Naive B cell (primary cell): ENCODE results near the gene COL8A1. TPM values are rescaled to one million over a fixed set of nuclear protein-coding genes. Genes with fewer than 3 reads are reported as not detected.

Source experiments
- ATAC-seq, 2 donors: fragments of 150-1000 bp; cut with Tn5 transposase; 2 replicates each; pipeline ENCODE4 v1.10.0; 2021; ENCODE audit warnings: low read depth in 2 of 2, mild to moderate bottlenecking in 2 of 2, moderate library complexity in 2 of 2
- DNase-seq: peaks from one replicate; pipeline ENCODE4 v3.0.0; 2022
- H3K27ac Mint-ChIP-seq, 6 donors: one replicate each; pipeline ENCODE4 v1.8.0; 2020 to 2022; ENCODE audit warnings: mild to moderate bottlenecking in 6 of 6, mixed read lengths in 6 of 6, moderate library complexity in 5 of 6, inconsistent platforms in 2 of 6
- H3K27me3 Mint-ChIP-seq, 3 donors: one replicate each; pipeline ENCODE4 v1.8.0; 2021 to 2022; ENCODE audit warnings: mixed read lengths in 3 of 3, mild to moderate bottlenecking in 1 of 3
- H3K36me3 Mint-ChIP-seq, 2 donors: one replicate each; pipeline ENCODE4 v1.8.0; 2020 to 2022; ENCODE audit warnings: mixed read lengths in 2 of 2, inconsistent platforms in 1 of 2, mild to moderate bottlenecking in 1 of 2
- H3K4me1 Mint-ChIP-seq, 3 donors: one replicate each; pipeline ENCODE4 v1.8.0; 2020 to 2022; ENCODE audit warnings: mixed read lengths in 3 of 3, inconsistent platforms in 1 of 3, mild to moderate bottlenecking in 1 of 3, moderate library complexity in 1 of 3
- H3K4me3 Mint-ChIP-seq, 8 donors: one replicate each; pipeline ENCODE4 v1.8.0; 2020 to 2022; ENCODE audit warnings: mild to moderate bottlenecking in 8 of 8, mixed read lengths in 8 of 8, moderate library complexity in 8 of 8, inconsistent platforms in 2 of 8
- H3K9me3 Mint-ChIP-seq, 7 donors: one replicate each; pipeline ENCODE4 v1.8.0; 2020 to 2022; ENCODE audit warnings: mixed read lengths in 7 of 7, mild to moderate bottlenecking in 5 of 7, inconsistent platforms in 2 of 7, moderate library complexity in 1 of 7
- polyA plus RNA-seq, 6 donors: library from polyadenylated mRNA; unstranded; fragments of 300-500 nt; fragmentation: Illumina TruSeq; gene quantifications; one replicate each; pipeline ENCODE4 v1.2.3, GENCODE V29; 2021; ENCODE audit warnings: low read depth in 6 of 6

COL8A1 gene
- polyA plus RNA-seq, 6 donors from 2014 or later = not detected

DNA sequence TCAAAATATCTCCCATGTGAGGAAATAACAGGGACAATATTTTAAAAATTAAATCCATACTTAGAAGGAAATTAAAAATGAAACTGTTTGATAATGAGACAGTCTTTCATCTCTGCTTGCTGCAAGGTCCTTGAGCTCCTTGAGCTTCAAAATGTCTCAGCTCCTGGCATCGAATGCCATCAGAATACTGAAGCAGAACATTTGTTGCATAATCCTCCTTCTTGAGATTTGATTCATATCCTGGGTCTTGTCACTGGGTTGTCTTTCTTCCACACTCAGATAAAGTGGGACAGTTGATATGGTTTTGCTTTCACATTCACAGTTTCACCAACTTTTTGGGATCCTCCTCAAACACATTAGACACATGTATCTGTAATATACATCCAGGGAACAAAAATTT, 27.8 kb downstream of the COL8A1 start:
- DNase-seq (no peak), ATAC-seq (no peak)
- H3K36me3 Mint-ChIP-seq = no peaks in the 10 kb centered on the region
- H3K4me3 Mint-ChIP-seq = no peak overlapping the region
- H3K27ac Mint-ChIP-seq = no peak overlapping the region
- H3K4me1 Mint-ChIP-seq = no peaks in the 10 kb centered on the region
- peaks cover 0 to 4% (median 0%) of the 10 kb centered on the region in 7 donors for H3K9me3 Mint-ChIP-seq
- peaks cover 0 to 10% (median 0%) of the 10 kb centered on the region in 3 donors for H3K27me3 Mint-ChIP-seq

DNA sequence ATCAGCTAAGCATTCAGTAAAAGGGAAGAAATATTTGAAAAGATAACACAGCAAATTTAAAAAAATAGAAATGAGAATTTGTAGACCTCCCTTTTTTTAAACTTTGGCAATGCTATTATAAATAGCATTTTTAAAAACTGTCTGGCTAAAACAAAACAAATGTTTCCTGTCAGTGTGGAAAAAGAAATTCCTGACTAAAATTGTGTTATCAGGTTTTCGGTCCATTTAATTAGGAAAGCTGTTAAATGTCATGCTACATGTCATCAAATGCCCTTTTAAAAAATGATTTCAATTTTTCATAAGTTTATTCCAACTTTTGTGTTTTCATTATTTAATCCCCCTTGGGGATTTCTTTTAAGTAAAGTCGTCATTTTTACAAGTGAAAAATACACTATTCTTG, 29.6 kb downstream of the COL8A1 start:
- no peak for ATAC-seq
- no peak overlapping the region for H3K4me3 Mint-ChIP-seq

DNA sequence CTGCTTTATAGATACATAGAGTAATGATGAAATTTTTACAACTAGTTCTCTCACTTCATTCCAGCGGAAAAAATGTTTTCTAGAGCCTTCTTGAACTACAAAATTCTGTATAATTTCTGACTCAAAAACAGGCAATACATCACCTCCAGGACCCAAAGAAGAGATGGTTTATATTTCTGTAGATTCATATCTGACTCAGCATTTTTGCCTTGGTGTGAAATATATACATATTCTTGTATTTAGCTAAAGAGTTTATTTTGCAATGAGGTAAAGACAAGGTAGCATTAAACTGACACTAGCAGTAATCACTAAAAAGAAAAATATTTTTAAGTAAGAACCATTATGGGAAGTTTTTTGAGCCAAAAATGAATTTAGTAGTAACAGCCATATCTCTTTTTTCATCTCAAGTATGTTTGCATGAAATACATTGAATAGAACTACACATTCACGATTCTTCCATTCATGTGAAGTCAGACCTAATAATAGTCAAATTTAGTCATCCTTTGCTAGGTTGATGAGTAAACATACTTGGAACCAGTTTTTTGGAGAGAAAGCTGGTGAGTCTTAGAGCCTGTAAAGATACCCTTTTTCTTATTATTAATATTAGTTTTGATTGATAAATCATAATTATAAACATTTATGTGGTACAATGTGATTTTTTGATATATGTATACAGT, 31.6 kb downstream of the COL8A1 start:
- H3K4me1 Mint-ChIP-seq = no peaks in the 10 kb centered on the region

More for the DNA sequence above, 29.6 kb downstream of the COL8A1 start:
- Mint-ChIP-seq H3K27ac (no peak overlapping the region), H3K36me3 (no peaks in the 10 kb centered on the region), H3K27me3 (peaks cover 0 to 6% (median 0%) of the 10 kb centered on the region in 3 donors), H3K4me1 (no peaks in the 10 kb centered on the region), H3K9me3 (peaks cover 0 to 4% (median 0%) of the 10 kb centered on the region in 7 donors)
- no peak for DNase-seq

DNA sequence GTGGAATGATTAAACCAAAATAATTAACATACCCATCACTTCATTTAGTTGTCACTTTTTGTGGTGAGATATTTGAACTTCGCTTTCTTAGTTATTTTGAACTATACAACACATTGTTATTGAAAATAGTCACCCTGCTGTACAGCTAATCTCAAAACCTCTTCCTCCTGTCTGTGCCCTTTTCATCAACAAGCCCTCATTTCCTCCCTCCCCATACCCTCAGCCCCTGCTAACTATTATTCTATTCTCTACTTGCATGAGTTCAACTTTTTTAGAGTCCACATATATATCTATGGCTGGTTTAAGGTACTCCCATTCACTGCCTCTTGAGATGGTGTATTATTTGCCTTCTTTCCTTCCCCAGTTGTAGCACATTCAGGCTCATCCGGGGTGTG, 32.2 kb downstream of the COL8A1 start:
- H3K27me3 Mint-ChIP-seq = peaks cover 0 to 6% (median 0%) of the 10 kb centered on the region in 3 donors
- no peaks in the 10 kb centered on the region for H3K36me3 Mint-ChIP-seq
- no peak for DNase-seq
- no peak overlapping the region for H3K4me3 Mint-ChIP-seq
- H3K27ac Mint-ChIP-seq = no peak overlapping the region
- H3K9me3 Mint-ChIP-seq = peaks cover 0 to 4% (median 0%) of the 10 kb centered on the region in 7 donors
- H3K4me1 Mint-ChIP-seq = no peaks in the 10 kb centered on the region
- no peak for ATAC-seq

More for the DNA sequence above, 31.6 kb downstream of the COL8A1 start:
- no peak overlapping the region for H3K4me3 Mint-ChIP-seq
- peaks cover 0 to 4% (median 0%) of the 10 kb centered on the region in 7 donors for H3K9me3 Mint-ChIP-seq
- H3K27me3 Mint-ChIP-seq = peaks cover 0 to 6% (median 0%) of the 10 kb centered on the region in 3 donors
- H3K27ac Mint-ChIP-seq = no peak overlapping the region
- ATAC-seq (no peak), DNase-seq (no peak)
- H3K36me3 Mint-ChIP-seq = no peaks in the 10 kb centered on the region

DNA sequence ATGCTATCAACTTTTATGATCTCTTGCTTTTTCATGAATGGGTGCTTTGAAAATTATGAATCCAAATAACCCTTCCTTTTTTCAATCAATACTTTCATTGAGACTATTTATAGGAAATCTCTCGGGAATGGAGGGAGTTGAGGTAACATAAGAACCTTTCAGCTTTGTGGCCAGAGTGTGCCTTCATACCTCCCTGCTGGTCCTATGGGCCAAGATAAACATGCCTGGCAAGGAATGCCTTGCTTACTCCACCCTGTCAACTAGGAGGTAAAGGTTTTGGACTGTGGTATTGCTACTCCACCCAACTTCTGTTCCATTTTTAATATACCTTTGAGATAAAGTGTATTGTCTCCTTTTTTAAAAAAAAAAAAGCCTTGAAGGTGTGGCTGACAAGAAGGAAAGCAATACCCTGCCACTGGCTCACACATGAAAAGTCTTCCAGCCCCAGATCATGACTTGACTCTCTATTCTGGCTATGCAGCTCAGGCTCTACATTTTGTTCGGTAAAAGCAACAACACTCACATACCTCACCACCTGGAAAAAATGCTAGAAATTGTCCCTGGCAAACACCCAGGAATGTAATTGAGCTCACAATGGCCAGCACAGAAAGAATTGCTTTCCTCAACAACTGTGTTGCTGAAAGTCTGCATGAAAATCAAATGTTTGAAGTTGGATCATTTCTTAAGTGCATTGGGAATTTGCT, 35.8 kb downstream of the COL8A1 start:
- Mint-ChIP-seq H3K4me1 (no peaks in the 10 kb centered on the region), H3K9me3 (peaks cover 0 to 4% (median 0%) of the 10 kb centered on the region in 7 donors)

DNA sequence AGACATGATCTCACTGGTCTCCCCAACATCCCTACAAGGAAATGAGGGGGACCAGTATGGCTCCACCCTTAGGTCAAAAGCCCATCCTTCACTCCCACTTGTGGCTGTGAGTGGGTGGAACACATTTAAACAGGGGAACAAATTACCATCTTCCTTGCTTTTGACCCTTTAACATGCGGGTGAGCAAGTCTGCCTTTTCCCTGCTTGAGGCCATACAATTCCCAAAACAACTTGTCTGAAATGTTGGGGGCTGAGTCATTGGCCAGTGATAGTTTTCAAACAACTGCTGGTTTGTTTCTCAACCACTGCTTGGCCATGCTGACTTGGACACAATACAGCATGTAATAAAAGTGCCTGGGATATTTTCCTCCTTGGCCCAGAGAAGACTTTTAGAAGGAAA, 39.6 kb downstream of the COL8A1 start:
- Mint-ChIP-seq H3K27ac (no peak overlapping the region), H3K4me3 (no peak overlapping the region), H3K9me3 (peaks cover 0 to 1% (median 0%) of the 10 kb centered on the region in 7 donors), H3K27me3 (no peaks in the 10 kb centered on the region), H3K4me1 (no peaks in the 10 kb centered on the region), H3K36me3 (no peaks in the 10 kb centered on the region)
- DNase-seq (no peak), ATAC-seq (no peak)

More for the DNA sequence above, 35.8 kb downstream of the COL8A1 start:
- DNase-seq (no peak), ATAC-seq (no peak)
- Mint-ChIP-seq H3K36me3 (no peaks in the 10 kb centered on the region), H3K4me3 (no peak overlapping the region), H3K27me3 (peaks cover 0 to 3% (median 0%) of the 10 kb centered on the region in 3 donors), H3K27ac (no peak overlapping the region)

DNA sequence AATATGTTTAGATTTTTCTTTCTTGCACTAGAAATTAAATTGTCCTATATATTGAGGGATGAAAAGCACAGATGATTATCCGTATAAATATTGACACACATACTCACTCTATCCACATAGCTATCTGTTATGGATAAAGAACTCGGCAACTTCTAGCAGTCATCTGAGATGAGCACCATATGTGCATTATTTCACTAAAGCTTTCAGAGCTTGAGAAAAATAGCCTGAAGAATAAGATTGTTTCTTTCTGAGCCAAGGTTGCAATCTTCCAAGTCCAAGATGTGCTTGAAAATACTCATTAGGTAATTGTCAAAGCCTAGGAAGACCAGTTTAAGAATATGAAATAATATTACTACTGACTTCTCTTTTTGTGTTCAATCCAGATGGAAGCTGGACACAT, 40.5 kb downstream of the COL8A1 start:
- H3K27ac Mint-ChIP-seq = no peak overlapping the region
- H3K36me3 Mint-ChIP-seq = no peaks in the 10 kb centered on the region
- peaks cover 0 to 1% (median 0%) of the 10 kb centered on the region in 7 donors for H3K9me3 Mint-ChIP-seq
- no peak for DNase-seq
- no peak overlapping the region for H3K4me3 Mint-ChIP-seq
- H3K4me1 Mint-ChIP-seq = no peaks in the 10 kb centered on the region
- no peak for ATAC-seq
- no peaks in the 10 kb centered on the region for H3K27me3 Mint-ChIP-seq

DNA sequence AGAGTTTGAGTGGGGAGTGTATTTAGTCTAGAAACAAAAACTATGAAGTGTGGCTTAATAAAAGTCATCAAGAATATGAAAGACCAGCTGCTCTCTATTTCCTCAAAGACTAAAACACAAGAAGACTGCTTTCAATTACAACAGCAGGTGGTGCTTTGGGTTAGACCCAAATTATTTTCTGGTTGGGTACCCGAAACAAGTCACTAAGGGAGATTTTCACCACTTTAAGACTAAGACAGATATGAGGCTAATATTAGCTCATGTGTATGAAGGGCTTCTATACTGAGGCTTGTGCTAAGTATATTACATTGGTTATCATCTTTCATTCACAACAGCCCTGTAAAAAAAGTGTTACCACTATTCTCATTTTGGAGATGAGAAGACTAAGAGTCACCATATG, 43.1 kb downstream of the COL8A1 start:
- Mint-ChIP-seq H3K9me3 (peaks cover 0 to 1% (median 0%) of the 10 kb centered on the region in 7 donors), H3K27me3 (peaks cover 0 to 6% (median 0%) of the 10 kb centered on the region in 3 donors), H3K4me1 (no peaks in the 10 kb centered on the region), H3K27ac (no peak overlapping the region), H3K36me3 (no peaks in the 10 kb centered on the region), H3K4me3 (no peak overlapping the region)
- no peak for ATAC-seq
- no peak for DNase-seq

DNA sequence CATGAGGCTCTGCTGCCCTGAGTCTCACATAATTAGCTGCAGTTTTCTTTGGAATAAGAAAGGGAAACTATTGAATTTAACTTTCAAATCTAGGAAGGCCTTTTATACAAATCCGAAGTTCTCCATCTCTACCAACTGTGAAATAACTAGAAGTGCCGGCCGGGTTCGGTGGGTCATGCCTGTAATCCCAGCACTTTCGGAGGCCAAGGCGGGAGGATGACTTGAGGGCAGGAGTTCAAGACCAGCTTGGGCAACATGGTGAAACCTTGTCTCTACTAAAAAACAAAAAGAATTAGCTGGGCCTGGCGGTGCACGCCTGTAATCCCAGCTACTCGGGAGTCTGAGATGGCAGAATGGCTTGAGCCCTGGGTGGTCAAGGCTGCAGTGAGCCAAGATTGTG, 43.6 kb downstream of the COL8A1 start:
- Mint-ChIP-seq H3K9me3 (peaks cover 0 to 1% (median 0%) of the 10 kb centered on the region in 7 donors), H3K27me3 (peaks cover under 1 to 7% (median 1%) of the 10 kb centered on the region in 3 donors), H3K36me3 (no peaks in the 10 kb centered on the region), H3K27ac (no peak overlapping the region), H3K4me3 (no peak overlapping the region), H3K4me1 (no peaks in the 10 kb centered on the region)
- no peak for ATAC-seq
- DNase-seq = no peak

DNA sequence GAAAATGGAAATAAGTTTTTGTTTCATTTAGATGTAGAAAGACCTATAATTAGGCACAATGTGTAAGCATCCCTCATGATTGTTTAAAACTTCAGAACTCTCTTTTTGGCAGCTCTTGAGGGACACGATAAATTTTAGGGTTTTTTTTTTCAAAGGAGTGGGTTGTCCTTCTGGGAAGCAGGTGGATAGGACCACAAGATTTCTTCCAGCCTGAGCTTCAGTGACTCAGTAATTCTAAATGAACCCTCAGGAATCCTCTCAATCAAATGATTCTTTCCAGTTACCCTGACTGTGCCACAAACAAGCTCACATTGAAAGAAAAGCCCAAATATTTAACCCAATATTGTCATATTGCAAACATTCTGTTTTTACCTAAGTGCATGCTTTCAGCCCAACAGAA, 45.1 kb downstream of the COL8A1 start:
- Mint-ChIP-seq H3K4me3 (no peak overlapping the region), H3K4me1 (no peaks in the 10 kb centered on the region), H3K27ac (no peak overlapping the region), H3K36me3 (no peaks in the 10 kb centered on the region), H3K9me3 (peaks cover 0 to 1% (median 0%) of the 10 kb centered on the region in 7 donors), H3K27me3 (peaks cover 12 to 16% (median 14%) of the 10 kb centered on the region in 3 donors)
- no peak for DNase-seq
- no peak for ATAC-seq

DNA sequence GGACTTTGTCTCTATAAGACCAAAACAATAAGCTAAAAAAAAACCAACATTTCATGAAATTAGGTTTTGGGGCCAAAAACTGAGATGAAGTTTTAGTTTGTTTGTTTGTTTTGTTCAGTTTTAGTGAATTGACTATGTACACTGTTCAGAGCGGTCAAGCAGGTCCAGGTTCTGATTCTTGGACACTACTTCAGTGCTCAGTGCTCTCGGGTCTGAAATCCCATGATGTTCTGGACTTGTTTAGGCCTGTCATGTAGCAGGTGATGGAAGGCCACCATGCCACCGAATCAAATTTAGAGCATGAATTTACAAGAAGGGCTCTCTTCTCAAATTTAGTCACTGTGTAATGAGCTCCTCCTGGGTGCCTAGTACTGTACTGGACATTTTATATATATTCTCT, 45.5 kb downstream of the COL8A1 start:
- Mint-ChIP-seq H3K36me3 (no peaks in the 10 kb centered on the region), H3K27me3 (peaks cover 16 to 21% (median 16%) of the 10 kb centered on the region in 3 donors)
- ATAC-seq = no peak

DNA sequence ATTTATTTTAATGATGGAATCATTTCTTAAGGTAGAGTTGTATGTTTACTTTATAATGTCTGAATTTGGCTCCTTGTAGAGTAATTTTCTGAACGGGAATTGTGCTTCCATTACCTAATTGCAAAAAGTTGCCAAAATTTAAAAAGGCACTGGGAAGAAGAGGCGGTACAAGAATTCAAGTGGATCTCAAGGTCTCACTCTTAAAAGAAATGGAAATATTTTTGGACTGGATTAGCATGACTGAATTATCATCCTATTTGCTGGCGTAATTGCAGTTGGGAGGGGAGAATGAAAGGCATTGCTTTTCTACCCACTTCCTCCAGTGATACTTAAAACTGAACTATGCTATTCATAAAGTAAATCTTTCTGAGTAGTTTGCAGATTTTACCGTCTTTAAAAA, 46.2 kb downstream of the COL8A1 start:
- Mint-ChIP-seq H3K36me3 (no peaks in the 10 kb centered on the region), H3K4me1 (no peaks in the 10 kb centered on the region), H3K27ac (no peak overlapping the region), H3K27me3 (peaks cover 16 to 21% (median 18%) of the 10 kb centered on the region in 3 donors), H3K4me3 (no peak overlapping the region), H3K9me3 (no peaks in the 10 kb centered on the region)
- ATAC-seq (no peak), DNase-seq (no peak)

More for the DNA sequence above, 45.5 kb downstream of the COL8A1 start:
- H3K27ac Mint-ChIP-seq = no peak overlapping the region
- peaks cover 0 to 1% (median 0%) of the 10 kb centered on the region in 7 donors for H3K9me3 Mint-ChIP-seq
- no peak overlapping the region for H3K4me3 Mint-ChIP-seq
- no peaks in the 10 kb centered on the region for H3K4me1 Mint-ChIP-seq
- DNase-seq = no peak

DNA sequence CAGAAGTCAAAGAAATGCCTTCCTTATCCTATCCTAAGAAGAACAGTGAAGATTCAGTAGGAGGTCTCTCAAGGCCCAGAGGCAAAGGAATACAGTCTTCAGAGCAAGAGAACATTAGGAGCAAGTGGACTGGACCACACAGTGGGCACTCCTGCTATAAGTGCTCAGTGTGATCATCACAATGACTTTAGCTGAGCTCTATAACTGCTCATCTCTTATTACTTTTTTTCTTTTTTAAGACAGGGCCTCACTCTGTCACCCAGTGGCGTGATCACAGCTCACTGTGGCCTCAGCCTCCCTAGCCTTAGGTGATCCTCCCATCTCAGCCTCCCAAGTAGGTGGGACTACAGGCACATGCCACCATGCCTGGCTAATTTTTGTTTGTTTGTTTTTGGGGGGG, 48.1 kb downstream of the COL8A1 start:
- H3K9me3 Mint-ChIP-seq = no peaks in the 10 kb centered on the region
- H3K27ac Mint-ChIP-seq = no peak overlapping the region
- no peak for ATAC-seq

More for the DNA sequence above, 48.1 kb downstream of the COL8A1 start:
- H3K36me3 Mint-ChIP-seq = no peaks in the 10 kb centered on the region
- peaks cover 16 to 21% (median 18%) of the 10 kb centered on the region in 3 donors for H3K27me3 Mint-ChIP-seq
- H3K4me1 Mint-ChIP-seq = no peaks in the 10 kb centered on the region
- DNase-seq = no peak
- H3K4me3 Mint-ChIP-seq = no peak overlapping the region
